GM18526 (cell line): ENCODE data around the gene MACROD2.

Experiments used
- POLR2A ChIP-seq: IDR thresholded peaks from 3 replicates; pipeline ENCODE4 v1.6.1; 2011; ENCODE audit not compliant: insufficient read length; ENCODE audit errors: extremely low read depth

MACROD2 gene

DNA sequence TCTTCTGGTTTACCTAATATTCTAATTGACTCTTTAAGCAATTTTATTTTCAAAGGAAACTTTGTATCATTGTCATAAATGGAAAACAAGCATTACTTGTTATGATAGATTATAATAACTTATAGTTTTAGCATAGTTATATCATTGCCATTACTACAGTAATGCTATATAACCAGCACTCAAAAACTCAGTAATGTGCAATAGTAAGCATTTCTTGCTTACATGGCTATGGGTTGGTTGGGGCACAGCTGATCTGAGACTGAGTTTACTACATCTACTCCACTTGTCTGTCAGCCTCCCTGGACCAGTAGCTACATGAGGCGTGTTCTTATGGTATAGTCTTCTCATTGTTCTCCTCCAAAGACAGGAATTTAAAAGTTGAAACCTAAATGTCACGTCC, 1427.7 kb downstream of the MACROD2 start:
- TF ChIP-seq POLR2A, result no peak

DNA sequence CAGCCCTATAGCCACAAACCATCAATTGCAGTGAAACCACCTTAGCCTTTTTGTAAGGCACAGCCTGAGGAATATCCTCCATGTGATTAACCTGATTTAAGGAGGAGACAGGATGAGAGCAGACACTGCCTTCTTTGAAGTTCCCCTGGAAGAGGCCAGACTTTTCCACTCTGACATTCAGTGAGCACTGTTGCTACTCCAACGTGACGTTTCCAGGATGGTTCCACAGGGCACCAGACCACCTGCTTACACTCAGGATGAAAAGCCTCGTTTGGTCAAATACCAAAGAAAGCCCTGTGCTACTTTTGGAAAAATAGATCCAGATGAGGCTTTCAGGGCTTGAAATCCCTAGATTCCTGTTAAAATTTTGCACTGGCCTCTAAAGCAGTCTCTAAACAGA, 1444.2 kb downstream of the MACROD2 start:
- TF ChIP-seq POLR2A, result no peak

DNA sequence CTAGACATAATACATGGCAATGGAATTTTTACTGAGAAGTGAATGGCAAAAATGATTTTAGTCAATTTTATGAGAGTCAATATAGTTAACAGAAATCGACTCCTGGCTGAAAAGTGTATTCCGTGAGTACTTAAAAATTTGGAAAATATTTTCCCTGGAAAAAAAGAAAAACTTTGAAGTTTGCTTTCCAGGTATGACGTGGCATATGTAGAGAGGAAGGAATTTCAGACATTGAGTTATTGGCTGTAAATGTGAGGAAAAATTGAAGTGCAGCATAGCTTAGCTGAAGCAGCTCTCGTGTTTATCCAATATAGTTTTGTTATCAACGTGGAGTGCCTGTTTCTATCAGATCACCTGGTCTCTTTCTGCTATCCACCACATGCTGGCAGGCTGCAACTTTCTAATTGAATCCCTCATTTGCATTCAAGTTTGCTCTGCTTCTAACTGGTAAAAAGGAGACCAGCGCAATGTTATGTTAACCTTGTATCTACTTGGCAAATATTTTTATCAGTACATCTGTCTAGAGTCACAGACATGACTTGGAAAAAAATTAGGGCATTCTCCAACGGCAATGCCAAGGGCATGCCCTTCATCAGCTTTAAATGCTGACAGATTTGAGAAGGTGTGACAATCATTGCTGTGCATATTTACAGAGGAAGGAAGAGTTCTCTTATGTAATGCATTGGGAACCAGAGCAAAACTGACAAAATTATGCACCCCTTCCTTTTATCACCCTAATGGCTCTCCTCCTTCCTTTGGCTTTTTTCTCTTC, 1444.9 kb downstream of the MACROD2 start:
- no peak for TF ChIP-seq POLR2A

DNA sequence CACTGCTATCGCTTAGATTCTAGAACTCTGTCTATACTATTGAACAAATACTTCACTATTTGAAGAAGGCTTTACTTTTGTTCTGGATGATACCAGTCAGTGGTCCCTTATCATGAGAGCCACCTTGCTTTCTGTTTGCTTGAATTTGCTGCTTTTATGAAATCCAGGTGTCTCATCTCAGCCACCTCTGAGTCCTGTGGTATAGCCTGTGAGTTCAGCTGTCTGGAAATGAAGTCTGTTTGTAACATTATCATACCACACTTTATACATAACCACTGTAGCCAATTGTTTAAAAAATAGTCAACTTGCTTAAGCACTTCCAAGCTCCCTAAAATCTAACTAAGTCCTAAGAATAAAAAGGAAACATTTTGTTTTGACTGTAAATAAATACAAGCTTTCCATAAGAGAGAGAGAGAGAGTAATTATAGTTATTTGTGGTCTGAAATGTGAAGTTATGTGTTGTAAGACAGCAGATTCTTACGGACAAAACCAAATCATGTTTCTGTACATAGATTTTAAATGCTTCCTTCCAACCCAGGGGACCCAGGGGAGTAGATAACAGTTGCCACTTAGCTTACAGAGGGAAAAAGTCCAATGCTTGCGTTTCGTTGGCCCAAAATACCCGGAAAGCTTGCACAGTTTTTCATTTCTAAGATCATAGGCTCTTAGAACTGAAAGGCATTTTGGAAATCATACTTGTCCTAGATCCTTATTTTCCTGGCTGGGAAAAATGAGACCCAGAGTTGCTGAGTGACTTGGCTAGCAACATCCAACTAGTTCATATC, 1449.9 kb downstream of the MACROD2 start:
- no peak for TF ChIP-seq POLR2A

DNA sequence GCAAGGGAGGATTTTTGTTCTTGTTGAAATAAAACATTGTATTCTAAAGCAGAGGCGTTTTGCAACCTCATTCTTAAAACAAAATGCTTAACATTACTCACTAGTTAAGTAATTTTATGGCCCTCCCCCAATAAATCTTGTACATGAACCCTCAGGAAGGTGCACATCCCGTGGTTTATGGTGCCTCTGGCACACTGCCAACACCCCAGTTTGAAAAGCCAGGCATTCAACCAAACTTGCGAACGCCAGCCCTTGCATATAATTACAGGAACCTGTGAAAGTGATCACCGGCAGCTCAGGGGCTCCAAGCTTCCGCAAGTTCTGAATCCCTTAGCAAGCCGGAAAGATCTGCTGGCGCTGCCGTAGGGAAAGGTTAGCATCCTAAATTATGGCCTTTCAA, 1451.1 kb downstream of the MACROD2 start:
- no peak for TF ChIP-seq POLR2A

DNA sequence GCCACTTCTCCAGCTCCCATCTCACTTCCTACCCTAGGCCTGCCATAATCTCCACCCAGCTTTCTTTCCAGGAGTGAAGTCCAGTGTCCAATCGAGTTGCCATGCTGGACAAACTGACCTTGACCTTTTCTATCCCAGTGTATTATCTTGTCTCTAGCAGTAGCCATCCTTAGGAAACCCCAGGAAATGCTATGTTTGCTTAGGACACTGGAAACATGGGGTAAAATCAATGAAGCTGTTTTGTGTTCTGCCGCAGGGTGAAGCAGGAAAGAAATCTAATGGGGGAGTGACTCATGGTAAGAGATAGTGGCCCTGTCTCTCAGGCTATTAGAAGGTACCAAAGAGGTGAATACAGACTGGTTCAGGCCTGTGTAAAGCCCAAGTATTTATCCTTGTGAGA, 1452.2 kb downstream of the MACROD2 start:
- TF ChIP-seq POLR2A, result no peak

DNA sequence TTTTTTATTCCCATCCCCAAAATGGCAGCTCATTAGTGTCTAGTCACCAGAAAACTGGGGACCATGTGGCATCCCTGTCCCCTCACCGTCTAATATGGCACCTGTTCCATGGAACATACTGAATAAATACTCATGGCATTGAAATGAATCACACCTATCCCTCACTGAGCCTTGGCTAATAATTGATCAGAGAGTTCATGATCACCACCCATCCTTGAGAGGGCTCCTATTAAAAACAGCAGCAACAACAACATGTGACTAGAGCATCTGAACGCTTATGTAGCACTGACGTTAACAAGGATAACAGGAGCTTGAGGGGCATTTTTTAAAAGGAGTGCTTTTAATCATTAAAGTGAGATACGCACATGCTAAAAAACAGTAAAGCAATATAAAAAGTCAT, 1453.7 kb downstream of the MACROD2 start:
- TF ChIP-seq POLR2A, result no peak

DNA sequence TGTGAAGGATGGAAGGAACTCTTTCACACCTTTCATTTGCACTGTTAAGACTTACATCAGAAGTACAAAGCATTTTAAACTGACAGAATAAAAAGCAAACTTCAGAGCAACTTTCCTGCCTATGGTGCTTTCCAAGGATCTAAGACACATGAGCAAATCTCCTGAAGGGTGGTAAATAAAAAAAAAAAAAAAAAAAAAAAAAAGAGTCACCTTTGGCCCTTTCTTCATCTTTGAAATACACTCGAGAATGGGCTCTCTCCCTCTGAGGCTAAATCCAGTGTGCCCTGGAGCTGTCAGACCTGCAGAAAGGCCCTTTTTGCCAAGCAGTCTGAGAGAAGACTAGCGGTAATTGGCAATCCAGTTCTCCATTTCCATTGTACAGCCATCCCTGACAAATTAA, 1455.9 kb downstream of the MACROD2 start:
- TF ChIP-seq POLR2A, result no peak

DNA sequence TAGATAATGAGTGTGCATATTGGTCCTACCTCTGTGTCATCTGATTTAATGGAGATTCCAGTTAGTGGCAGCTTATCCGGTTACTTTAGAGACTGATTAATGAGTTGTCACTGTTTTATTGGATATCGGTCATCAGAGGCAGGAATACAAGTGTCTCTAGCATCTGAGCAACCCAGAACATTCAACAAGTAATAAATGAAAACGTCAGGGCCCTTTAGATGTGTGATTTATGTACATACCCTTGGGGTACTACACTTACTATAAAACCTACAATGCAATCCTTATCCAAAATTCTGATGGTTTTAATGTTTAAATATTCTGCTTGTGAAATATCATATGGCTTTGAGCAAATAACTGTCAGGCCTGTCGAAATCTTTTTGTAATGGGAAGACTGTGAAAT, 1460.0 kb downstream of the MACROD2 start:
- no peak for TF ChIP-seq POLR2A

DNA sequence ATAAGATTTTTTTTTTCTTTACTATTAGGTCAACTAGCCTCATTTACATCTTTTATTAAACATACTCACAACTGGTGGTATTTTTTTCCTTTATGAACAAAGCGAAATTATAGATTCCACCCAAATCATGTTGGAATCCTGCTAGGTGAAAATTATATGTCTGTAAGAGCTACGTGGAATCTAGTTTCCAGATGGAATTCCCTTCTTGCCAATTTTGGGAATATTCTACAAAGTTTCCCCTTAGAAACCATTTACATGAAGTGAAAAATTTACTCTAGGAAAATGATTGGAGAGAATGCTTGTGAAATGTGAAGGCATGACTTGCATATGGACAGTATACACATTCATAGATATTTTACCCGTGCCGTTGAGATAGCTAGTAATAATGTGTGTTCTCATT, 1466.6 kb downstream of the MACROD2 start:
- TF ChIP-seq POLR2A, result no peak

DNA sequence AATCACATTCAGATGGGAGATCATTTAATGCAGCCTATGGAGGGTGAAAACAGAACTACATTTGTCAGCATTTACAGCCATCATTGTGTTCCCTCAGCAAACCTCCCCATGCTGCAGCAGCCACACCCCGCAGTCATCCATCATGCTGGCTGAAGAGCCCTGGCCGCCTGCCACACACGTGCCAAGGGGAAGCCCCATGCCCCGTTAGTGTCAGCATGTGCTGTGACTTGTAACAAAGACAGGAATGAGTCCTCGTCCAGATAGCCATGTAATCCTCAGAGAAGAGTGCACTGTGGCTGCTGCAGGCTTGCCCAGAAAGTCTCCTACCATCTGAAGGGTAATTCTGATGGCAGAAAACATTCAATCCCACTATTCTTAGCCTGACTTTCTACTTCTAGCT, 1480.2 kb downstream of the MACROD2 start:
- TF ChIP-seq POLR2A, result no peak

DNA sequence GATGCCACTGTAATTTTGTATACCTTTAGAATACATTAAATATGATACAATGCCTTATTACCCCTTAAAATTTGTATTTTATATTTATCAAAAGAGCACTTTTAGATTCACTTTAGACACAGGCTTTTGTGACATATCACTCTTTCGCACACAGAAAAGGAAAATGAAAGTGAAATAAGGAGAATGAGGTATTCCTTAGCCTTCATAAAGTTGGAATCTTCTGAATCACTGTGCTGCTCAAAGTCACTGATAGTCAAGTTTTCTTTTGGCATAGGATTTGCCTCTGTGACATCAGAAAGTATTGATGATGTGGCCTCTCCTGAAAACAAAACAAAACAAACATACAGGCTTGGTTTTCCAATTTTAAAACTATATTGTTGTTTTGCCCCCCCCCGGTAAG, 1480.9 kb downstream of the MACROD2 start:
- no peak for TF ChIP-seq POLR2A

DNA sequence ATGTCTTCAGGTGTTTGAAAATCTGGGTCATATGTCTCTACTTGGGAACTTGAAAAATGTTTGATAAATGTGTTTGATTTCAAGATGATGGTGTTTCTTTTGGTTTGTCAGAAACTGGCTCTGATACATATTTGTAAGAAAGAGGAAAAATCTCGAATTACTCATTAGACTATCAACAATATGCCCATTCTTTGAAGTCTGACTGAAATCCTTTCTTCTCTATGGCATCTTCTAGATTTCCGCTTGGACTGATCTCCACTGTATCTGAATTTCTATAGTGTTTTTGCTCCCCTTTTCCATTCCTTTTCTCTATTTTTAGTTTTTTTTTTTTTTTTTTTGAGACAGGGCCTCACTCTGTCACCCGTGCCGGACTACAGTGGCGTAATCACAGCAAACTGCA, 1481.5 kb downstream of the MACROD2 start:
- no peak for TF ChIP-seq POLR2A

DNA sequence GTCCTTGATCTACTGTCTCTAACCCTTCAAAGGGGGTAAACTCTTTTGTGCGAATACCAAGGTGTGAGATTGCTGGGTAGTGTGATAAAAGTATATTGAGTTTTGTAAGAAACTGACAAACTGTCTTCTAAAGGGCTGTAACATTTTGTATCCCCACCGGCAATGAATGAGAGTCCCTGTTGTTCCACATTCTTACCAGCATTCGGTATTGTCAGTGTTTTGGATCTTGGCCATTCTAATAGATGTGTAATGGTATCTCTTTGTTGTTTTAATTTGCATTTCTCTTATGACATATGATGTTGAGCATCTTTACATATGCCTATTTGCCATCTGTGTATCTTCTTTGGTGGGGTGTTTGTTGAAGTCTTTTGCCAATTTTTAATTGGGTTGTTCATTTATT, 1487.2 kb downstream of the MACROD2 start:
- no peak for TF ChIP-seq POLR2A

DNA sequence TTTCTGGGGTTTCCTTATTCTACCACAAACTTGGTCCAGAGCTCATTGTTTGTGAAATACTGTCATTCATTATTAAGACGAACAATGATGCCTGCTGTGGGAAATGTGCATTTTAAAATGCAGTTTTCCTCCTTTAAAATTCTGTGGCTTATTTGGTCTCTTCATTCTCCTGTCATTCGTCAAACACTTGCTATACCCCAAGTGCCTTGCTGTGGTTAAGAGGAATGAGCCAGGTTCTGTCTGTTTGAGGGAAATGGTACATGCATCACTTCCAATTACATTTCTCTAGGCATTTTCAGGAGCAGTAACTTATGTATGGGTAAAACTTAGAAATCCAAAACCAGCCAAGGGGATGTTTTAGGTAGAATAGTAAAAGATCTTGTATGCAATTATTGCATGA, 1490.2 kb downstream of the MACROD2 start:
- TF ChIP-seq POLR2A, result no peak

DNA sequence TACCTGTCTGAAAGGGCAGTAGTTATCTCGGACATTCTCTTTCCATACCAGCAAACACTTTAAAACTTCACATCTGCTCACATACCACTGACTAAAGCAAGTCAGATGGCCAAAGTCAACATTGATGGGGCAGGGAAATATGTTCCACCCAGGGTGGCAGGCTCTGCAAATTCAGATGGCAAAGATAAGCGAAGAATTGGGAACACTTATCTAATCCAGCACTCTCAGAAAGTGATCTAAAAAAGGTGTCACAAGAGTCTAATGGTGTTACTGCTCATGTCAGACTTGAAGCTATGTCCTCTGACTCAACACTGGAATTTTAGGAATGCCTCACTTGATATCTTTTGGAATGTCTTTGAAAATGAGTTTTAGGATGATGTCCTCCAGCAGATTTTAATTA, 1491.7 kb downstream of the MACROD2 start:
- no peak for TF ChIP-seq POLR2A

DNA sequence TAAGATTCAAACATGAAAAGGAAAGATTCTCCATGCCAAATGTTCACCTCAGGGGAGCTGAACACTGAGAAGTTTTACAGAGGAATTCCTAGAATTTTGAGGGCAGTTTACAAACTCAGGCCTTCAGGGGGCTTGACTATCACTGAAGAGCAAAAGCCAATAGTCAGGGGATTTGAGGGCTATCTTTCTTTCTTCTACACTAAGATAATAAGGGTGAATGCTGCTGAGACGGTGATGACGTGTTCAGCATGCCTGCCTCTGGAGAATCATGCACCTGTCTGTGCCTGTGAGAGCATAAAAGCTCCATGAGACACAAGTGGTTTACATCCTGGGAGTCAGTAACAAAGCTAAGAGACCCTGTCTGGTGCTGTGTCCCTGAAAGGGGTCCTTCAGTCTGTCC, 1492.4 kb downstream of the MACROD2 start:
- TF ChIP-seq POLR2A, result no peak

DNA sequence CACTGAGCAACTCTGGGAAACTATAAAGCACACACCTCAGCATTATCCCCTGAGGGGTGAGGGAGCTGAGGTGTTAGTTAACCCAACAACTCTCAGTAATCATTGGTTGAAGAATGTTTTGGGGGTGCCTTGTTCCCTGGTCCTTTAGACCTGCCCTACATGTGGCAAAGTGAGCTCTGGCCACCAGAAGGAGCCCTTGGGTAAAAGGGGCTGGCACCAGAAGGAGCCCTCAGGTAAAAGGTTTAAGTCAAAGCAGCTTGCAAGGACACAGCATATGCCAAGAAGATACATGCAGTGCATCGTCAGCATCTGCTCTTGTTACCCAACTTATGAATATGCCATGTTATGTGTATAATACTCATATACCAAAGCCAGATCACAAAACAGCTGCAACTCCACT, 1496.3 kb downstream of the MACROD2 start:
- no peak for TF ChIP-seq POLR2A
